Skin of body (tissue), 2 donors: ENCODE results near the gene GPR158. TPM values are rescaled to one million over a fixed set of nuclear protein-coding genes. Genes with fewer than 3 reads are reported as not detected.

Experiments
- DNase-seq: peaks from one replicate; lab custom pipeline; 2025; lab: John Stamatoyannopoulos, UW
- total RNA-seq: library from RNA; depleted of rRNA; stranded (reverse); fragments of >200 nt; gene quantifications from one replicate; pipeline ENCODE4 v1.2.3, GENCODE V29; 2014

GPR158 gene
- total RNA-seq, 1 donor from 2014 or later, result 0.10 TPM

- no peak for DNase-seq
These were observed 16.5 kb downstream of the GPR158 start for GRCh38 chr10:25191162-25191895.

- no peak for DNase-seq
These were observed 23.4 kb downstream of the GPR158 start for GRCh38 chr10:25198151-25198550.

GRCh38 chr10:25206693-25207414 is 32.1 kb downstream of the GPR158 start:
- no peak for DNase-seq

GRCh38 chr10:25209618-25210017 is 34.8 kb downstream of the GPR158 start:
- DNase-seq, result no peak

GRCh38 chr10:25210265-25210664 is 35.5 kb downstream of the GPR158 start:
- no peak for DNase-seq

- no peak for DNase-seq
These were observed 45.4 kb downstream of the GPR158 start for GRCh38 chr10:25220156-25220555.

GRCh38 chr10:25222085-25222660 is 47.4 kb downstream of the GPR158 start:
- no peak for DNase-seq

- DNase-seq, result no peak
These were observed 52.2 kb downstream of the GPR158 start for GRCh38 chr10:25226775-25227682.

DNA sequence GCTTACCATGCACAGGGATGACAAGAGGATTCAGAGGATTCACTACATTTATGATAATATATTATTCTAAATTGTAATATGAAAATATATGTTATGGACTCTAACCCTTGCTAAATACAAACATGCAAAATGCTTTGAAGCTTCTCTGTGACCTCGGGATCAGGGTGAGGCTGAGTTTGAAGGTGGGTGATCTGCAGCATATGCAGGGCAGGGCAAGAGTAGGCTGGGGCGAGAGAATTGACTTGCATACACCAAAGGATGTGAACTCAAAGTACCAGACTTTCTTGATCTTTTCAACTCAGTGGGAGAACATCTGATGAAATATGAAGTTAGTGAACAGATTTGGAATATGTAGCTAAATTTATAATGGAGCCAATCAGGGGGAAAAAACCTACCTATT is 57.0 kb downstream of the GPR158 start:
- no peak for DNase-seq

DNA sequence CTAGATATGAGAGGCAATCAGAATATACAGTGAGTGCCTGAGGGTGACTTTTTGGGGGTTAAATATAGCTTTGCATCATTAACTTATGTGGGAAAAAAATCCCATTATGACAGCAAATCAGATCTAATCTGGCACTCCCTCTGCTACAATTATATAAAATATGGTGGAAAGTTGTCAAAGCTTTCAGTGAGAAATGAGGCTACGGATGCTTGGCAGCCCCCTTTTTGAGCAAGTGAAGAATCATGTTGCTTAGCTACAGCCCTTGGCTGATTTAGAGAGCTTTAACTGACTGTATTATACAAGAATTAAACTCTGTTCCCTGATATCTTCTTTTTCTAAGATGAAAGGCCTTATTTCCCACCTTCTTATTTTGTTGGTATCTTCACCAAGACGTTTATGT is 57.4 kb downstream of the GPR158 start:
- no peak for DNase-seq

- no peak for DNase-seq
These were observed 70.4 kb downstream of the GPR158 start for GRCh38 chr10:25245165-25245564.

DNA sequence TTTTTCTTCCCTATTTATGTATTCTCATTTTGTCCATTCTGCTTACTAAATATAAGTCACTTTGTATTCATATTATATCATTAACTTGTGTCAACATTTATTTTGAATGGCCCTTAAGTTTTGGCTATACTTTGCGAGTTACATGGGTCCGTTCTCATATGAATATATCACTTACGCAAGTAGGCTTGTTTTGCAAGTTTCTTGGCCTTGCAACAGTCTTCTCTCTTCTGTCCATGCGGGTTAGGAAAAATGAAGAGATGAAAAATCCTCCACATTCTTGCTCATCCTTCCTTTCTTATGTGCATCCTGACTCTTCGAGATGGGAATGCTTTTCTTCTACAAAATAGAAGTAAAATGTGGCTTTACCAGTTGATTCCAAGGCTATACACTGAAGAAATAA is 82.8 kb downstream of the GPR158 start:
- DNase-seq, result no peak

GRCh38 chr10:25261110-25261509 is 86.3 kb downstream of the GPR158 start:
- no peak for DNase-seq

DNA sequence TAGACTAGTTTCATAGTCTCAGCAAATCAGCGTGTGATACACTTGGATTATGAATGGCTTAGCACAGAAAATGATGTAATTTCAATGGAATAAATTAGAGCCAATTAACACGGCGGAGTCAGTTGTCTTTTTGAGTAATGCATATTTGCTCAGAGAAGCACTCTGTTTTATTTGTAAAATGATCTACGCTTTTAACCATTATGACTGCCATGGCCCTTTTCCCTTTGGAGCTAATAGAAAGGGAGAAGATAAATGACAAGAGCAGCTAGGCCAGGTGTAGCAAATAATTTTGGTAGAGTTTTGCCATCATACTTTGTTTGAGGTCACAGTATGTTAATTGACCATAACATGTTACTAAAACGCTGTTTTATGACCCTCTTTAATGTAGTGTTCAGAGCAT is 86.8 kb downstream of the GPR158 start:
- DNase-seq, result no peak

DNA sequence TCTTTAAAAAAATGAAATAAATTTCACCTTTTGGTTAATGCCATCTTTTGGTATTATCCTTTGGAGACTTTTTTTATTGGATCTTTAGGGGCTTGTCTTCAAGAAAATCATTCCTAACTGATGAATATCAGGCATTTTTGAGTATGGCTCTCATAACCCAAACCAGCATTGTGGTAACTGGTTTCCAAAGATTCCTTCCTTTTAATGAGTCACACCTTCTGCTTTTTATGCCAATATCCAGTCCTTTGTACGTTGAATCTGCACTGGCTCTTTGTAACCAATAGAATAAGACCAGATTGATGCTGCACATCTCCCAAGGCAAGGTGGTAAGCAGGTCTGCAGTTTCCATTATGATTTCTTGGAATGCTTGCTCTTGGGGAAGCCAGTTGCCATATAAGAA is 89.1 kb downstream of the GPR158 start:
- no peak for DNase-seq

DNA sequence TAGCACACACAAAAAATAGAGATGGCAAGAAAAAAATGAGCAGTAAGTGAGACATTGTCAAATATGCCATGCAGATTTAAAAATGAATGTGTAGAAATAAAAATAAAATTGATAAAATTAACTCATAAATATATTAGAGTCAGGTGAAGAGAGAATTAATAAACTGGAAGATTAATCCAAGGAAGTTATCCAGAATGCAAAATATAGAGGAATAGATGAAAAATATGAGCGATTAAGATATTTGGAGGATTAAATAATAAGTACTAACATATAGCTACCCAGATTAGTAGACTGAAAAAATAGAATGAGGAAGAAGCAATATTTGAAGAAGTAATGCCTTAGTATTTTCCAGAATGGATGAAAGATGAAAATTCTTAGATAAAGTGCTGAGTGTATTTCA is 103.4 kb downstream of the GPR158 start:
- no peak for DNase-seq

GRCh38 chr10:25280076-25280475 is 105.3 kb downstream of the GPR158 start:
- DNase-seq, result no peak

GRCh38 chr10:25280573-25280972 is 105.8 kb downstream of the GPR158 start:
- no peak for DNase-seq

- DNase-seq, result no peak
These were observed 111.0 kb downstream of the GPR158 start for GRCh38 chr10:25285809-25286208.

DNA sequence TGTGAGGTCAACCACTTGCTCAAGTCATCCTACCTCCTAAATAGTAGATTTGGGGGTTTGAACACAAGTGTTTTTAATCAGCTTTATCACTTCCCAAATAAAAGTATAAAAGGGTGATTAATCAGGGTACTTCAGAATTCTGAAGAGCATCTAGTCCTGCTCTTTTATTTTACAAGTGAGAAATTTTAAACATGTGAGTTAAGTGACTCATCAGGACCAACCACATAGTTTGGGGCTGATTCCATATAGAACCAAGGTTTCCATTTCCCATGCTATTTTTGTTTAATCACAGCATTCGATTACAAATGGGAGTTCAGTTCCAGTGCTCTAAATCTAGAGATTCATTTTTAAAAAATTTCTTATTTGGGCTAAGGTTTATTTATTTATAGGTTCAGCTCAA is 113.4 kb downstream of the GPR158 start:
- no peak for DNase-seq

DNA sequence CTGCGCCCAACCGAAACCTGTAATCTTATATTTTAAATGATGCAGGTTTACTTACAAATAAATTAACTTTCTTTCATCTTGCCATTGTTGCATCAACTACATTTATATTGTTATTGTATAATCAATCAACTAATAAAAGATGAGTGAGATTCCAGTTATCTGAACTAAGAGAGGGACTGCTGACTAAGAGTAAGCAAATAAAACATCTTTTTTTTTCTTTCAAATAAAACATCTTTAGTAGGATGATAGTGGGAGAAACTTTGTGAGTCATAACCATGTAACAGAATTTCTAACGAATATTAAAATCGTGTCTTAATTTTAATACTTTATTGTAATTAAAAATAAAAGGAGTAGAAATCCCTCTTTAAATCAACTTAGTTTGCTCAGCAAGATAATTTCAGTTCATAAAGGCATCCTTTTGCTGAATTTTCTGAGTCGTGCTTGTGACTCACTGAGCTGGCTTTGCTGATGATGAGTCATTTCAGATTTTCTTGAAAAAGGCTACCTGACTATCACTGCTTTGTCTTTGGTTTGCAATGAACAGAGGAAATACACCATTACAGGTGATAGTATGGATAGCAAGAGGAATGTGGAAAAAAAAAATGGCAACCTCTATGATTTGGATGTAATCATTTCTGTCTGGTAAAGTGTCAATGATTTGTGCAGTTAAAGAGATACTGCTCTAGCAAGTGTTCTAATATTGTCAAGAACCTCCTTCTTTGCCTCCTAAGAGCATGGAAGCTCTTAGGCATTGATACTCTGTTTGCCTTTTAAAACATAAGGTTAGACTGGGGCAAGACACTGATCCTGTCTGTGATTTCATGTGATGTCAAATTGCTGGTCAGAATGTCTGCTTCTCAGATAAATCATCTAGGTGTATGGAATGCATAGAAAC is 119.5 kb downstream of the GPR158 start:
- DNase-seq, result no peak
